Immature natural killer cell (primary cell): ENCODE data around the gene ADARB2. TPM values are rescaled to one million over a fixed set of nuclear protein-coding genes. Genes with fewer than 3 reads are reported as not detected.
A peak's percentile ranks its signal among the peaks of the same experiment; 100 is the strongest.

Source experiments
- DNase-seq, 3 donors: peaks; one replicate each; pipeline ENCODE4 v3.0.0; 2022; ENCODE audit warnings: mixed read lengths in 1 of 3
- H3K27ac Mint-ChIP-seq, 6 donors: one replicate each; pipeline ENCODE4 v1.8.0; 2020; ENCODE audit warnings: mixed read lengths in 6 of 6, mild to moderate bottlenecking in 5 of 6, inconsistent platforms in 4 of 6, moderate library complexity in 3 of 6
- H3K27me3 Mint-ChIP-seq, 3 donors: one replicate each; pipeline ENCODE4 v1.8.0; 2020 to 2021; ENCODE audit warnings: low read depth in 3 of 3, mild to moderate bottlenecking in 3 of 3, mixed read lengths in 3 of 3, moderate library complexity in 3 of 3, inconsistent platforms in 1 of 3
- H3K36me3 Mint-ChIP-seq, 3 donors: one replicate each; pipeline ENCODE4 v1.8.0; 2020; ENCODE audit warnings: mixed read lengths in 3 of 3, inconsistent platforms in 2 of 3, mild to moderate bottlenecking in 2 of 3
- H3K4me1 Mint-ChIP-seq, 2 donors: one replicate each; pipeline ENCODE4 v1.8.0; 2020; ENCODE audit warnings: inconsistent platforms in 2 of 2, mild to moderate bottlenecking in 2 of 2, mixed read lengths in 2 of 2, moderate library complexity in 1 of 2
- H3K4me3 Mint-ChIP-seq, 5 donors: one replicate each; pipeline ENCODE4 v1.8.0; 2020; ENCODE audit warnings: mild to moderate bottlenecking in 5 of 5, mixed read lengths in 5 of 5, inconsistent platforms in 3 of 5, moderate library complexity in 3 of 5
- H3K9me3 Mint-ChIP-seq, 6 donors: one replicate each; pipeline ENCODE4 v1.8.0; 2020; ENCODE audit warnings: mild to moderate bottlenecking in 6 of 6, mixed read lengths in 6 of 6, inconsistent platforms in 4 of 6, moderate library complexity in 3 of 6
- polyA plus RNA-seq, 3 donors: library from polyadenylated mRNA; unstranded; fragments of 300-500 nt; fragmentation: Illumina TruSeq; gene quantifications; one replicate each; pipeline ENCODE4 v1.2.3, GENCODE V29; 2021

Gene ADARB2
- polyA plus RNA-seq, 3 donors from 2014 or later: 0.12 TPM; not detected in 2

GRCh38 chr10:1581189-1581588, 156.1 kb downstream of the ADARB2 start:
- DNase-seq: no peak
- Mint-ChIP-seq H3K27me3 (peaks cover 0 to 4% (median 2%) of the 10 kb centered on the region in 3 donors), H3K36me3 (no peaks in the 10 kb centered on the region), H3K4me1 (peaks cover 5 to 6% of the 10 kb centered on the region in 2 donors), H3K27ac (no peak overlapping the region), H3K9me3 (no peaks in the 10 kb centered on the region), H3K4me3 (no peak overlapping the region)

GRCh38 chr10:1579671-1580070, 157.7 kb downstream of the ADARB2 start:
- Mint-ChIP-seq H3K9me3 (no peaks in the 10 kb centered on the region), H3K4me1 (peaks cover 5 to 6% of the 10 kb centered on the region in 2 donors), H3K27me3 (peaks cover 0 to 6% (median 2%) of the 10 kb centered on the region in 3 donors), H3K27ac (no peak overlapping the region), H3K36me3 (no peaks in the 10 kb centered on the region), H3K4me3 (no peak overlapping the region)
- DNase-seq: no peak

GRCh38 chr10:1579141-1579491, 158.2 kb downstream of the ADARB2 start:
- H3K27ac Mint-ChIP-seq: no peak overlapping the region
- no peaks in the 10 kb centered on the region for H3K36me3 Mint-ChIP-seq
- peaks cover 0 to 6% (median 2%) of the 10 kb centered on the region in 3 donors for H3K27me3 Mint-ChIP-seq
- DNase-seq: no peak
- H3K4me1 Mint-ChIP-seq: peaks cover 5 to 6% of the 10 kb centered on the region in 2 donors
- H3K4me3 Mint-ChIP-seq: no peak overlapping the region
- no peaks in the 10 kb centered on the region for H3K9me3 Mint-ChIP-seq

GRCh38 chr10:1578392-1579140, 158.8 kb downstream of the ADARB2 start:
- H3K27ac Mint-ChIP-seq: no peak overlapping the region
- DNase-seq: no peak
- H3K4me1 Mint-ChIP-seq: peaks cover 5 to 6% of the 10 kb centered on the region in 2 donors
- H3K27me3 Mint-ChIP-seq: peaks cover 0 to 6% (median 2%) of the 10 kb centered on the region in 3 donors
- H3K36me3 Mint-ChIP-seq: no peaks in the 10 kb centered on the region
- no peaks in the 10 kb centered on the region for H3K9me3 Mint-ChIP-seq
- no peak overlapping the region for H3K4me3 Mint-ChIP-seq

GRCh38 chr10:1577945-1578344, 159.4 kb downstream of the ADARB2 start:
- Mint-ChIP-seq H3K4me1 (peaks cover 5 to 6% of the 10 kb centered on the region in 2 donors), H3K36me3 (no peaks in the 10 kb centered on the region), H3K27ac (no peak overlapping the region), H3K27me3 (peaks cover 0 to 6% (median 2%) of the 10 kb centered on the region in 3 donors), H3K9me3 (no peaks in the 10 kb centered on the region), H3K4me3 (no peak overlapping the region)
- no peak for DNase-seq

GRCh38 chr10:1577373-1577770, 160.0 kb downstream of the ADARB2 start:
- no peak for DNase-seq
- H3K4me1 Mint-ChIP-seq: peaks cover 5 to 6% of the 10 kb centered on the region in 2 donors
- H3K4me3 Mint-ChIP-seq: no peak overlapping the region
- no peaks in the 10 kb centered on the region for H3K36me3 Mint-ChIP-seq
- H3K27me3 Mint-ChIP-seq: peaks cover 0 to 6% (median 2%) of the 10 kb centered on the region in 3 donors
- no peaks in the 10 kb centered on the region for H3K9me3 Mint-ChIP-seq
- H3K27ac Mint-ChIP-seq: no peak overlapping the region

- H3K27ac Mint-ChIP-seq: no peak overlapping the region
- H3K36me3 Mint-ChIP-seq: no peaks in the 10 kb centered on the region
- H3K27me3 Mint-ChIP-seq: peaks cover 2 to 6% (median 3%) of the 10 kb centered on the region in 3 donors
- H3K4me1 Mint-ChIP-seq: peaks cover 5% of the 10 kb centered on the region in 2 donors
- DNase-seq: no peak
- H3K4me3 Mint-ChIP-seq: no peak overlapping the region
- H3K9me3 Mint-ChIP-seq: no peaks in the 10 kb centered on the region
These were observed 160.6 kb downstream of the ADARB2 start for GRCh38 chr10:1576467-1577372.

GRCh38 chr10:1575481-1576244, 161.7 kb downstream of the ADARB2 start:
- DNase-seq: no peak
- Mint-ChIP-seq H3K36me3 (no peaks in the 10 kb centered on the region), H3K27me3 (peaks cover 2 to 3% (median 3%) of the 10 kb centered on the region in 3 donors), H3K9me3 (no peaks in the 10 kb centered on the region), H3K27ac (no peak overlapping the region), H3K4me1 (no peaks in the 10 kb centered on the region), H3K4me3 (no peak overlapping the region)

- no peak overlapping the region for H3K27ac Mint-ChIP-seq
- no peak for DNase-seq
- H3K27me3 Mint-ChIP-seq: peaks cover 2 to 5% (median 3%) of the 10 kb centered on the region in 3 donors
- no peaks in the 10 kb centered on the region for H3K4me1 Mint-ChIP-seq
- H3K4me3 Mint-ChIP-seq: no peak overlapping the region
- no peaks in the 10 kb centered on the region for H3K9me3 Mint-ChIP-seq
- no peaks in the 10 kb centered on the region for H3K36me3 Mint-ChIP-seq
These were observed 162.6 kb downstream of the ADARB2 start for GRCh38 chr10:1574719-1575118.

- no peaks in the 10 kb centered on the region for H3K9me3 Mint-ChIP-seq
- H3K27ac Mint-ChIP-seq: peak overlapping the region in 1 of 6 donors; percentile 38
- H3K27me3 Mint-ChIP-seq: peaks cover 3 to 5% (median 5%) of the 10 kb centered on the region in 3 donors
- H3K36me3 Mint-ChIP-seq: no peaks in the 10 kb centered on the region
- no peaks in the 10 kb centered on the region for H3K4me1 Mint-ChIP-seq
- no peak for DNase-seq
- H3K4me3 Mint-ChIP-seq: no peak overlapping the region
These were observed 163.3 kb downstream of the ADARB2 start for GRCh38 chr10:1573981-1574380.

GRCh38 chr10:1573334-1573969, 163.9 kb downstream of the ADARB2 start:
- H3K36me3 Mint-ChIP-seq: no peaks in the 10 kb centered on the region
- no peaks in the 10 kb centered on the region for H3K9me3 Mint-ChIP-seq
- no peak overlapping the region for H3K27ac Mint-ChIP-seq
- no peaks in the 10 kb centered on the region for H3K4me1 Mint-ChIP-seq
- H3K27me3 Mint-ChIP-seq: peaks cover 3 to 5% (median 5%) of the 10 kb centered on the region in 3 donors
- no peak overlapping the region for H3K4me3 Mint-ChIP-seq
- no peak for DNase-seq

- H3K4me3 Mint-ChIP-seq: no peak overlapping the region
- no peak overlapping the region for H3K27ac Mint-ChIP-seq
- H3K9me3 Mint-ChIP-seq: no peaks in the 10 kb centered on the region
- H3K36me3 Mint-ChIP-seq: no peaks in the 10 kb centered on the region
- no peak for DNase-seq
- no peaks in the 10 kb centered on the region for H3K4me1 Mint-ChIP-seq
- peaks cover 3 to 5% (median 5%) of the 10 kb centered on the region in 3 donors for H3K27me3 Mint-ChIP-seq
These were observed 164.6 kb downstream of the ADARB2 start for GRCh38 chr10:1572519-1573333.
